Fibroblast of pulmonary artery (primary cell): ENCODE measurements around the gene BCAS1.

Experiments
- DNase-seq: peaks from one replicate; pipeline ENCODE4 v3.0.0-alpha.2; 2010; ENCODE audit warnings: low read depth
- H3K4me3 ChIP-seq: replicated peaks from 2 replicates; pipeline ENCODE4 v1.5.1; 2011; ENCODE audit warnings: low read depth, mild to moderate bottlenecking, control low read depth, low read length, moderate library complexity
- TF ChIP-seq, protein P1 (sequence below): IDR thresholded peaks from 2 replicates; pipeline ENCODE4 v1.5.1; 2011; ENCODE audit warnings: mild to moderate bottlenecking, control low read depth, low read length, inconsistent platforms; ENCODE audit errors: missing control alignments

Gene BCAS1

DNA sequence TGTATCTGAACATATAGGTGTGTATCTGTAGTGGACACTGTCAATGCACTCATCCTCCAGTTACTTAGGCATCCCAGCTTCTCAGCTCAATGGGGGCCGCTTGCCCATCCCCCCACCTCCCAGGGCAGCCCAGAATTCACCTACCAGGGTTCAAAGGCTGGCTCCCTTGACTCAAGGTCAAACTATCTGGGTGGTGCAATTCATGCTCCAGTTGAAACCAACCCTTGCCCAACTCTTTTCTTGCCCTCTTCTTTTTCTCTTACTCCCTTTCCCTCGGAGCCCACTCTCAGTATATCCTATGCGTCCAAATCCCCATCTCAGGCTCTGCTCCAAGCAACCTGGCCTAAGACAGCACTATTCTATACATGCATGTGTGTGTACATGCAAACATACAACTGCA is 127.4 kb downstream of the BCAS1 start:
- TF ChIP-seq, protein P1, sequence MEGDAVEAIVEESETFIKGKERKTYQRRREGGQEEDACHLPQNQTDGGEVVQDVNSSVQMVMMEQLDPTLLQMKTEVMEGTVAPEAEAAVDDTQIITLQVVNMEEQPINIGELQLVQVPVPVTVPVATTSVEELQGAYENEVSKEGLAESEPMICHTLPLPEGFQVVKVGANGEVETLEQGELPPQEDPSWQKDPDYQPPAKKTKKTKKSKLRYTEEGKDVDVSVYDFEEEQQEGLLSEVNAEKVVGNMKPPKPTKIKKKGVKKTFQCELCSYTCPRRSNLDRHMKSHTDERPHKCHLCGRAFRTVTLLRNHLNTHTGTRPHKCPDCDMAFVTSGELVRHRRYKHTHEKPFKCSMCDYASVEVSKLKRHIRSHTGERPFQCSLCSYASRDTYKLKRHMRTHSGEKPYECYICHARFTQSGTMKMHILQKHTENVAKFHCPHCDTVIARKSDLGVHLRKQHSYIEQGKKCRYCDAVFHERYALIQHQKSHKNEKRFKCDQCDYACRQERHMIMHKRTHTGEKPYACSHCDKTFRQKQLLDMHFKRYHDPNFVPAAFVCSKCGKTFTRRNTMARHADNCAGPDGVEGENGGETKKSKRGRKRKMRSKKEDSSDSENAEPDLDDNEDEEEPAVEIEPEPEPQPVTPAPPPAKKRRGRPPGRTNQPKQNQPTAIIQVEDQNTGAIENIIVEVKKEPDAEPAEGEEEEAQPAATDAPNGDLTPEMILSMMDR, result no peak
- no peak for DNase-seq
- H3K4me3 ChIP-seq, result no peak overlapping the region

DNA sequence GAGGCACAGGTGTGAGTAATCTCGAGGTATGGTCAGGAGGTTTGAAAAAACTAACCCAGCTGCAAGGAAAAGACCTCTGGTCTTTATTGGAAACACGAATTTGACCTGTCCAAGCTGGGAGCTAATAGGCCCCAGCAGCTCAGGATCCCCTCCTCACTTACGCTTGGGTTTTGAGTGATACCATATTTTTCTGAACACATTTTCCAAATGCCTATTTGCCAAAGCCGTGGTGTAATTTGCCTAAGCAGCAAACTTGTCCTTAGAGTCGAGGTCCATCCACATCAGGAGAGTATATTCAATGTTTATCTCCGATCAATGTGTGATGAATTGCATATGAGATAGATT is 128.0 kb downstream of the BCAS1 start:
- H3K4me3 ChIP-seq, result no peak overlapping the region
- TF ChIP-seq, protein P1, result no peak
- DNase-seq, result no peak

DNA sequence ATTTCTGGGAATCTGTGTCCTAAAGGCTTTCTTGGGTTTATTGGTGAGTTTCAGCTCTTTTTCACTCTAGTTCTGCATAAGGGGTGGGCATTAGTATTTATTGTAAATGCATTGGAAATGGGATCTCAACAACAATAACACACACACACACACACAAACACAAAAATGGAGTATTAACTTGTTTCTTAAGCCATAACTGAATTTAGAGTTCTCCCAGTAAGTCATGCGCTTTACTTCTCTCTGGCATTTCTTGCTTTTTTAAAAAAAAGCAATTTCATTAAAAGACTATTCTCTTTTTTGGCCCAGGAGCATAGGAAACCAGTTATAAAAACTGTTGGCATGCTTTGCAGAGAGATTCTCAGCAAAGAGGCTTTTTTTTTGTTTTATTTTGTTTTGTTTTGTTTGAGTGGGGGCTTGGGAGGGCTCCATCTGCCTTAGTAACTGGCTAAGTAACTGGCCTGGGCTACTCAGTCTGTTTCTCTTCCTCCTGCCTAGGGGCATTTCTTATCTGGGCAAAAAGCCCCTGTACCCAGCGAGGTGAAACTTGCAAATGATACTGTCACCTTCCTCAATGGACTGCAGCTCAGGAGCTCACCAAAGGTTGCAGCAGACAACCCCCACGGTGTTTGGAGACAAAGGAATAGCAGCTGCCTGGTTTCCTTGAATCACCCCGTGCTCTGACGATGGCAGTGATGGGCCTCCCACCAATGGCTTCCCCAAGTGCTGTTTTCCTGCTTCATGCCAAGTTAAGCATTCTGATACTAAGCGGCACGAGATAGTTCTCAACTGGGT is 128.5 kb downstream of the BCAS1 start:
- H3K4me3 ChIP-seq, result no peak overlapping the region
- no peak for DNase-seq
- TF ChIP-seq, protein P1, result no peak

DNA sequence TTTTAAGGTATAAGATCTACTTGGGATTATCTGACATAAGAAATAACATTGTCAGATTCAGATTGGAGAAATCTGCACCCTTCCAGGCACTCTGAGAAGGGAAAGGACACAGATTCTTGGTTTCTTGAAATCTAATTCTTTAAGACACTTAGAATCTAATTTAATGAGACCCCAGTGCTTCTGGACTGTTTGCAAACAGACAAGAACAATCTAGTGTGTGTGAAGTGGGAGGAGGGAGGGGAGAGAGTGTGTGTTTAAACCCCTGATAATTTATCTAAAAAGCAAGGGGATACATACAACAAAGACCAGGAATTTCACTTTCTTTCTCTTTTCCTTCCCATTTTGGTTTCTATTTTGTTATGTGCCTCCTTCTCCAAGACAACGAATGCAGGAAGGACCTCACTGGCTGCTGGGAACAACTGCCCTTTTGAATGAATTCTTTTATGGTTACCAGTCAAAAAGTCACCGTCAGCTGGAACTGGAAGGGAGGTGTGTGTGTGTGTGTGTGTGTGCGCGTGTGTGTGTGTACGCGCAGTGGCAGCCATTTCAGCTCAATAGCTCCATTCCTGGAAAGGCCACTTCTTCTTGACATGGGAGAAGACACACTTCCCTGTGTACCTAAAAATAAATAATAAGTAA is 129.4 kb downstream of the BCAS1 start:
- DNase-seq, result peak; percentile 91
- no peak overlapping the region for H3K4me3 ChIP-seq
- TF ChIP-seq, protein P1, result no peak

DNA sequence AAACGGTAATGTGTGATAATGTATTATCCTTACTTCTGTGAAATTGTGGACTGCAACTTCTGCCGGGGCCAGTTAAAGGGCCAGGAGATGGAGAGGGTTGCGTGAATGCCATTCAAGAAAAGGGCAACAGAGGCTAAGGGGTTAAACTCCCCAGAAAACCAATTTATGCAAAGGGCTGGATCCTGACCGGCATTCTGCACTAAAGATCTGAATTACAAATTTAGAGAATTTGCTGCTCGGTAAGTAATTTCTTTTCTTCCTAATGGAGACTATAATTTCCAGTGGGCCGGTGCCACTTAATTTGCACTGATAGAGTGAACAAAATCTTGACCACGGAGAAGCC is 130.1 kb downstream of the BCAS1 start:
- no peak for DNase-seq
- H3K4me3 ChIP-seq, result no peak overlapping the region
- TF ChIP-seq, protein P1, result no peak

DNA sequence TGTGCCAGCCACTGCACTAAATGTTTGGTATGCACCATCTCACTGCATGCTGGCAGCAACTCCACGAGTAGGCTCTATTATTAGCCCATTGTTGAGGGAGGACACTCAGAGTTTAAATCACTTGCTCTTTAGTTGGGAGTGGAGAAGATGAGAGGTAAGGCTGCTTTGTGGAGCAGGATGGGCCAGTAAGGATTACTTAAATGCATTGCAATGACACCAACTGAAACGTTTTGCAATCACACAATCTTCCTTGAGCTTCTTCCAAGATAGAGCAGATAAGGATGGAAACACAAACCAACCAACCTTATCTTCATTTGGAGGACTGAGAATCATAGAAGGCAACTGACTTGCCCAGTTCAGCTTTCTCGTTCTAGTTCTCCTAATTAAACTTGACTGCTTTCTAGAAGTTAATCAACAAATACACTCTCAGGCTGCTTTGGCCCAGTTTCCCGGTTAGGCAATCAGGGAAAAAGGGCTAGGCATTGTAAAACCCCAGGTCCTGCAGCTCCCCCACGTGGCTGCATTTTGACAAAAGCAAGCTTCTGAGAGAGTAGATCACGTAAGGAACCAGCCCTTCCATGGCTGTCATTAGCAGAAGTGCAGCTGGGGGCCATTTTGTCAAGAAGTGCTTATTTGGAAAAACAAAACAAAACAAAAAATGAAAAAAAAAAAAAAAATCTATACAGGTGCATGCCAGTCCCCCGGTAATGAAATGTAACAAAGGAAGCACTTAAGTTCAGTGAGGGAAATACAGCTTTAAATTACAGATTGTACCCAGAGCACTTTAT is 130.6 kb downstream of the BCAS1 start:
- DNase-seq, result peak; percentile 97
- TF ChIP-seq, protein P1, result peak; percentile 74
- no peak overlapping the region for H3K4me3 ChIP-seq
